ENCODE measurements around the gene DLX4.

DNA sequence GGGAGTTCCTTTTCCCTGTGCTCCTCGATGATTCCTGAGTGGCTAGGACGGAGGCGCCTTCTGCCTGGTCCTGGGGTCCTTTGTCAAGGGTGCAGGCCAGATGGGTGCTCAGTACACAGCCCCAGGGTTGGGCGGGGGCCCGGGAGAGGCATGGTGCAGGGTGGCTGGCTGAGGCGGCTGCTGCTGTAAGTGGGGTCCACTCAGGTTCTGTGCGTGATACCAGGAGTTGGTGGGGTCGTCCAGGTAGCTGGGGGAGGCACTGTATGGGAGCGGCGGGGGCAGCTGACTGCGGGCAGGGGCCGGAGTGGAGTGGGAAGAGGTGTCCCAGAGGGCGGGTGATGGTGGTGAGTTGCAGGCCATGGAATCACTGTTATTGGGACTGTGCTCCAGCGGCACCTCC is 22.4 kb downstream of the DLX4 start:
- TF ChIP-seq POLR2A (IDR thresholded peaks at IDR 0.05; ENCODE audit: low read length) (no peak), GATA1 (IDR thresholded peaks at IDR 0.05; ENCODE audit: low read depth, low read length) (no peak)
